ENCODE data around the gene ROBO2.

Gene ROBO2

DNA sequence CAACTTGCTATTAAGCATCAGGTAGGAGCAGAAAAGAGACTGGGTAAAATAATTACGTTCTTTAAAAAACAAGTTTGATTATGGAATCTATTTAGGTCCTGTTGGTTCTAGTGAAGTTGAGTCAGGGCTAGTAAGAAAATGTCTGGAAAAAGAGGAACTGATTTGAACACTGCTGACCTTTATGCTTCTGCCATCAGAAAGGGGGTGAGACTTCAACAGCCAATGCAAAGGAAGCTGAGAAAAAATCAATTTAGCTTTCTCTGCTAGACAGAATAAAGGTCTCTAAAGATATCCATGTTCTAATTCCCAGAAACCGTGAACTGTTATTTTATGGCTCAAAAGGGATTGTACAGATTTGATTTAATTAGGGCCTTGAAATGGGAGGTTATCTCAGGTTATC is 157.5 kb downstream of the ROBO2 start:
- DNase-seq = no peak

DNA sequence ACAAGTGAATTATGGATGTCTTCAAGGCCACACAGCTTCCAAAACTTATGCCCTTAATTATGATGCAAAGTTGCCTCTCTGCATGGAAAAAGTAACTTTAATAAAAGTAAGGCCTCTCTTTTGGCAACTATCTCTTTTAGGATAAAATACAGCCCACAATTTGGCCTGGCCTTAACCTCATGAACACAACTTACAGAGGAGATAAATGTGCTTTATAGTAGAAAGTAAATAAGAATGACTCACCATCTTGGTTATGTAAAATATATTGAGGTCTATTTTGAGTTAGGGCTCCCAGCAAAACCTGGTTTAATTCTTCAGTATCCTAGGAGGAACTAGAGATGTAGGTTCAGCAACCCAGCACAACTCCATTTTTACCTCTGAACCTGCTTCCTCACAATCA is 164.0 kb downstream of the ROBO2 start:
- DNase-seq = no peak

DNA sequence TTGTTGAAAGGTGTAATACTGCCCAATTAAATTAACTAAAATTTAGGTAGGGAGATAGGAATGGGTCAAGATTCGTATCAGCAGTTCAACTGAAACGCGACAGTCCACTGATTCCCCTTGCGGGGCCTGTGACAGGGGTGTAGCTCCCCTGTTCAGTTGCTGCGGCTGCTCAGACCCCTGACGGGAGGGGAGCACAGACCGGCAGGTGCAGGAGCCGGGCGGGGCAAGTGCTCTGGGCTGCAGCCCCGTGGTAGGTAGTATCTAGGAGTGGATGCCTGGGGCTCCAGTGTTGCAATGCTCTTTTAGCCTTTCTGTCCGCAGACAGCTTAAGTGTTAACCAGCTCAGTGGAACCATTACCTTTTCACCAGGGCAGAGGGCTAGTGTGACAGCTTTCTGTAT is 164.9 kb downstream of the ROBO2 start:
- DNase-seq = no peak

DNA sequence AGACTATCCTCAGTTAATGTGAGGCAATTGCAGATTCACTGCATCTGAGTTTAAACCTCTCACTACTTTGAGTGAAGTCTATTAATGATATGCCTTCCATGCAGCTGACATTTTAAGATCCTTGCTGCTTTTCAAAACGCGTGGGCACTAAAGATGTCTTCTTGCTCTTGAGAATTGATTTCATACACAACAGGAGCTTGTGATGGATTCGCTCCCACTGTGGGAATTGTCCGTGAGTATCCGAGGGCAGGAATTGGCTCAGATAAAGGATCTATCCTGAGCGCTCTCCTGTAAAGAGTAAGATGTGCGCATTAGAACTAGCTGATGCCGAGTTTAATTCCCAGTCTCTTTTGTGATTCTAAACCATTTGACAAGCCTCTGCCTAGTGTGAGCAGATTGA is 167.9 kb downstream of the ROBO2 start:
- no peak for DNase-seq

DNA sequence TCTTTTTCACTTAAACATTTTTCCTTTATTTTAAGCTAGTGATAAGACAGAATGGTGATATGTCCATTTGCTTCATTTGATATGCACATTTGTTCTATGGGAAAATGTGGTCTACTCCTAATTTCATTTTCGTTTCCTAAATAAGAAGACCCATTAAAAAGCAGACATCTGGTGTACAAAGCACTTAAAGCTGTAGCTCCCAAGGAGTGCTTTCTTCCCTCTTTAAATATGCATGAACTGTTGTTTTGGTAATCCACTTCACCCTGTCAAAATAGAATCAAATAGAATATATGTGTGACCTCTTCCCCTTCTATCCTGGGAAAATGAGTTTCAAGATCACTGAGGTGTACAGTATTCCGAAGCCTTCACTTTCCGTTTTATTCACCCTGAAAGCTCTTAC is 182.8 kb downstream of the ROBO2 start:
- no peak for DNase-seq

DNA sequence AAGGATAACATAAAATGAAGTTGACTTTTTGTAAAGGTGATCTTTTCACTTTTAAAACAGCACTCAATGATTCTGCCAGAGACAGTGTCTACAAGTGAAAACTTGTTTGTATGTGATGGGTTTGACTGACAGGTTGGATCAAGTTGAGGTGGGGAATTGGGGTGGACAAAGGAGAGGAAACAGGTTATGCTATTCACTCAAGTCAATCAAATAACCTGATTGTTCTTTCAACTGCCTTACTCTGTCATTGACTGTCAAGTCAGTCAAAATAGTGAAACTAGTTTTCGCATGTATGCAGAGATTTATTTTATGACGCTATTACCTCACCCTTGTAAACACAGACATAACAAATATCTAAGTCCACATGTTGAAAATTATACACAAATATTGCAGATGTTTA is 187.7 kb downstream of the ROBO2 start:
- DNase-seq = no peak

DNA sequence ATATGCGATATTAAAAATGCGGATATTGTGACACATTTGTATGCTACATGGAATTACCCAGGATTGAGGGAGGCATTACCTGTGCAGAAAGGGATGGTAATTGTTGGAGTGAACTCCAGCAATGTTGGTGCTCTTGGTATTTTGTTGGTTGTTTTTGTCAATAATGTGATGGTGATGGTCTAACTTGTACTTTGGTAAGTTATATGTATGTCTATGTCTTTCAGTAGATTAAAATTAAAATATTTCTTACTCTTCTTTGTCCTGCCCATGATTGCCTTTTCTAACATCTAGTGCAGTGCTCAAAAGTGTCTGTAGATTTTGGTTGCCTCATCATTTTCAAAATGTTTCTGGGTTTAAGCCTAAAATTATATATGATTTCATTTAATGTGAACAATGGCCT is 192.7 kb downstream of the ROBO2 start:
- no peak for DNase-seq

DNA sequence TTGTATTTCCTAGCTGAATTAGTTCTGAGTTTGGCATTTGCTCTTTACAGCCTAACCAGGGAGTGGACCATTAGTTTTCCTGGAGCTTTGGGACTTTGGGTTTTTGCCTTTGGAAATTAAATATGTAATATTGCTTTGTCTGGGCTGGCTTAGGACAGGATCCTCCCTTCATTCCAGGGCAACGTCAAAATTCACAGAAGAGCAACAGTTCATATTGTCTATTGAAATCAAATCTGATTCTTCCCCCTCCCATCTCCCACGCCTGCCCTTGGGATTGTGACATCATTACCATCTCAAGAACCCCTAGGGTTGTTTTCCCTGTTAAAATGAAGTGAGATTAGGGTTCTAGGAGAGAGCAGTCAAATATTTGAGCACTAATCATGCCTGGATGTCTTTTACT is 194.1 kb downstream of the ROBO2 start:
- no peak for DNase-seq

DNA sequence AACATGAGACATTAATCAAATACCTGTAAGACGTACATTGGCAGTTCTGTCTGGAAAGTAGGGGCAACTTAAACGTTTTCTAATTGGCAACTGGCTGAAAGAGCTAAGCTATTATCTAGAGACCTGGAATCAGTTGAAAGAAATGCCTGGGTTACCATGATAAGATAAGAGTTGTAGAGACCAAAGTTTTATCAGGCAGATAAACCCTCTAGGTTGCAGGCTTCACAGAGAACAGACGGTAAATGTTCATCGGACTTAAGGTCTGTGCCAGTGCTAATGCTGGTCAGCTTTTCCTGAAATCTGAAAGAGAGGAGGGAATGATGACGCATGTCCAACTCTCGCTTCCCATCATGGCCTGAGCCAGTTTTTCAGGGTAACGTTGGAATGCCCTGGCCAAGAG is 196.2 kb downstream of the ROBO2 start:
- no peak for DNase-seq

DNA sequence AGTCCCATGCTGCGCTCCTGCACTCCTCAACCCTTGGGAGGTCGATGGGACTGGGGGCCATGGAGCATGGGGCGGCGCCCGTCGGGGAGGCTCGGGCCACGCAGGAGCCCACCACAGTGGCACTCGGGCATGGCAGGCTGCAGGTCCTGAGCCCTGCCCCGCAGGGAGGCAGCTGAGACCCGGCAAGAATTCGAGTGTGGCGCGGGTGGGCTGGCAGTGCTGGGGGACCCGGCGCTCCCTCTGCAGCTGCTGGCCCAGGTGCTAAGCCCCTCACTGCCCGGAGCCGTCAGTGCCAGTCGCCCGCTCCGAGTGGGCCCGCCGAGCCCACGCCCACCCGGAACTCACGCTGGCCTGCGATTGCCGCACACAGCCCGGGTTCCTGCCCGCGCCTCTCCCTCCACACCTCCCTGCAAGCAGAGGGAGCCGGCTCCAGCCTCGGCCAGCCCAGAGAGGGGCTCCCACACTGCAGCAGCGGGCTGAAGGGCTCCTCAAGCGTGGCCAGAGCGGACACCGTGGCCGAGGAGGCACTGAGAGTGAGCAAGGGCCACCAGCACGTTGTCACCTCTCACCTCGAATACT is 200.3 kb downstream of the ROBO2 start:
- DNase-seq = no peak

DNA sequence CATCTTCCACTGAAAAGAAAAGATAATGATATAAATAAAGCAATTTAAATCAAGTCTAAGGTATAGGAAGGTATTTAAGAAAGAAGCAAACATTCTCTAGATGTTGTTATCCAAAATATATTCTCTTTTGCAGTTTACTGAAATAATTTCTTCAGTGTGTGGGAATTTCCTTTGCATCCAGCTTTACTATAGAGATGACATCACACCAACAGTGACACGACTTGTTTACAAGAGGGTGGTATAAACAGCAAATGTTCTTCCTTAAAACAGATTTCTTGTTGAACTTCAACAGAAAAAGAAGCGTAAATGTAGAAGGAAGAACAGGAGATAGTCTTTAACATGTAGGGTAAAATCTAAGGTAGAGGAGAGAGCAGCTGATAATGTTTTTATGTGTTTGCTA is 202.5 kb downstream of the ROBO2 start:
- no peak for DNase-seq

DNA sequence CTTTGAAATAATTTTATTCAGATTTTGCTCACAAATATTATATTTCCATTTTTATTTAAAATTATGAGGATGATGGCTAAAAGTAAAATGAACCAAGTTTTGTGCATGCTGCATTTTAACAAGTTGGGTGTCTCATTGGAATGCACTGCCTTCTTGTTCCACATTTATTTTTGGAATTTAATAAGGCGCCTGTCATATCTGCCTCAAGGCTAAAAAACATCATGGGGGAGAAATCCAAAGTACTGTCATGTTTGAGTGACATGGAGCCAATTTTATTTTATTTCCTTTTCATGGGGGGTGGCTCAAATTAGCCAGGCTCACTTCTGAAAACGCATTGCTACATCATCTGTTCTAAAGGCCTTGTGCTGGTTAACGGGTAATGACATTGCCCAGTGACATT is 205.1 kb downstream of the ROBO2 start:
- no peak for DNase-seq

DNA sequence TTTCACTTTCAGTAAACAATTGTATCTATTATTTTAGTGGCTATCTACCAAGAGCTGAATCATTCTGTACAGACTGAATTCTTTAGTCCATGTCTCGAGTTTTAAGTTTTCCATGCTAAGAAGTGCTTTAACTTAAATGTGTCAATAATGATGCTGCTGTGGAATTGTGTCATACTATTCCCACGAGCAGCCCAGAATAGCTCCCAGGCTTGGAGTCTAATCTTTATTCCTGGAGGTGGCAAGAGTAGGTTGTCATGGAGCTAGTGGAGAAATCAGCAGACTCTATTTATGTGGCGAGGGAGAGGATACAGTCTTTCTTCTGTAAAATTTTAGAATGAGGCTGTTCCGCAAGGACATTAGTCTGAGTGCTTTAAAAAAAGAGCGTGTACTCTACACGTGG is 207.2 kb downstream of the ROBO2 start:
- no peak for DNase-seq

DNA sequence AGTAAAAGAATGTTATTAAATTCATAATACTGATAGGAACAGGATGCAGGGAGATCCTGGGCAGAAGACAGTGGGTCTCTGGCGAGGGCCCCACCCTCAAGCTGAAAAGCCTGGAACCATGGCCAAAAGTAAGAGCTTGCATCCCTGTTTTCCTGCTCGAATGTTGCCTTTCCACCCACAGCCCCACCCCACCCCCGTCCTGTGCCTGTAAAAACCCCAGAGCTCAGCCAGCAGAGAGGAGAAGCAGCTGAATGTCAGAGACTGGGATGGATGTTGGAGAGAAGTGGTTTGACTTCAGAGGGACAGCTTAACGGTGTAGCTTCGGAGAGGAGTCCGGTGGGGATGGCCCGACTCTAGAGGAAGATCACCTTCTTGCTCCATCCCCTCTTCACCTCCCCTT is 207.9 kb downstream of the ROBO2 start:
- no peak for DNase-seq

DNA sequence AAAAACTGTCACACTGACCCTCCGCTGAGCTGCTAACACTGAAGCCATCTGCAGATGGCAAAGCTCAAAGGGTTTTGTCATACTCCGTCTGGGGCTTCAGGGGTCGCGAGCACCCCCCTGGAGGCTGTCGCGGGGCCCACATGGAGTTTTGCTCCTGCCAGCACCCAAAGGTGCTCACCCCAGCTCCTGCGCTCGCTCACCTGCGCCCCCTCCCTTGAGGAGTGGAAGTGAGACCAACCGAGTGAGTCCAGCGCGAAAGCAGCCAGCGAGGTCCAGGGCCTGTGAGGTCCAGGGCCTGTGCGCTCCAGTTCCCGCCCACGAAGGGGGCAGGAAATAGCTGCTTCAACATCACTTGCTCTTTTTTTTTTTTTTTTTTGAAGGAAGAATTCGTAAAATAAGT is 208.5 kb downstream of the ROBO2 start:
- no peak for DNase-seq

DNA sequence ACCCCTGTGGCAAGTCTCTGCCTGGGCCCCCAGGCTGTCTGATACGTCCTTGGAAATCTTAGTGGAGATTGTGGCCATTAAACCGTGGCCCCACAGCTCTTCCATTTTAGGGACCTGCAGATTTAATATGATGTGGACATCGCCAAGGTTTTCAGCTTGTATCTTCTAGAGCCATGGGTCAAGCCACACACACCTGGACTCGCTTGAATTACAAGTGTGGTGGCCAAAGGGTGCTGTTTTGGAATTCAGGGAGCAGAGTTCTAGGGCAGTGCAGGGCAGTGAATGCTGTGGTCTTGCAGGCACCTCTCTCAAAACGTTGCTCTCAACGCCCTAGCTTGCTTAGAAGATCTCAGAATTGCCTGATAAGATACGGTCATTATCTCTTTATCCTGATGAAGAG is 211.2 kb downstream of the ROBO2 start:
- no peak for DNase-seq

DNA sequence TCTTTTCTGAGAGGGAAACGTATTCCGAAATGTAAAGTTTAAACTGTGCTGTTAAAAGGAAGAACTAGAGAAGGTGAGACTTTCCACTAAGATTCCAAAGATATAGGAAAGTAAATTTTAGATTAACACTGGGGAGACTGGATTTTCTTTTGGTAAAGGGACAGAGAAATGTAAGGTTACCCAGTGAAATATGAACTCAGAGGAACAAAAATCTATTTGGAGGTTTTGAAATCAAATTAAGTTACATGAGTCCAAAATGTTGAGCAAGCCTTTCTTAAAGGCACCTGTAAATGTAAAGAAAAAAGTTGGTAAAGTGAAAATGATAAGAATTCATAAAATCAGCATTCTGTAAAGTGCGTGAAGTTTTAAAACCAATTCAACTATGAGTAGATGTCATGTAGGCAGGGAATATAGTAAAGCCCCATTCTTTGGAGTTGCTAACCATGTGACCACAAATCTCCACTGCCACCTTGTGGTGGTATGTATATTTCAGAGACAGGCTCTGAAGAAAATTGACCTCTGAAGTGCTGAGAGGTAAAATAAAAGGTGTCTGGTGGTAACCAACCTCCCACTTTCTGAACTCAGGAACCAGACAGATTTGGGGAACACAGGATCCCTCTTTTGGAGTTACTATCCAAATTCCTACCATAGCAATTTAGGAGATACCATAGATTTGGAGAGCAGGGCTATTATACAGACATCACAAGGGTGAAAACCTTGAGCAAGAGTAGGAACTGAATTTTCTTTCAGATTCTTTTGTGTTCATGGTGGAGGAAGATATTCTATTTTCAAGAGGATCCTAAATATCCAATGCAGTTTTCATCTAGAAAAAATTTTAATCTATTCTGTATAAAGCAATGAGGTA is 215.3 kb downstream of the ROBO2 start:
- DNase-seq = peak; percentile 72

DNA sequence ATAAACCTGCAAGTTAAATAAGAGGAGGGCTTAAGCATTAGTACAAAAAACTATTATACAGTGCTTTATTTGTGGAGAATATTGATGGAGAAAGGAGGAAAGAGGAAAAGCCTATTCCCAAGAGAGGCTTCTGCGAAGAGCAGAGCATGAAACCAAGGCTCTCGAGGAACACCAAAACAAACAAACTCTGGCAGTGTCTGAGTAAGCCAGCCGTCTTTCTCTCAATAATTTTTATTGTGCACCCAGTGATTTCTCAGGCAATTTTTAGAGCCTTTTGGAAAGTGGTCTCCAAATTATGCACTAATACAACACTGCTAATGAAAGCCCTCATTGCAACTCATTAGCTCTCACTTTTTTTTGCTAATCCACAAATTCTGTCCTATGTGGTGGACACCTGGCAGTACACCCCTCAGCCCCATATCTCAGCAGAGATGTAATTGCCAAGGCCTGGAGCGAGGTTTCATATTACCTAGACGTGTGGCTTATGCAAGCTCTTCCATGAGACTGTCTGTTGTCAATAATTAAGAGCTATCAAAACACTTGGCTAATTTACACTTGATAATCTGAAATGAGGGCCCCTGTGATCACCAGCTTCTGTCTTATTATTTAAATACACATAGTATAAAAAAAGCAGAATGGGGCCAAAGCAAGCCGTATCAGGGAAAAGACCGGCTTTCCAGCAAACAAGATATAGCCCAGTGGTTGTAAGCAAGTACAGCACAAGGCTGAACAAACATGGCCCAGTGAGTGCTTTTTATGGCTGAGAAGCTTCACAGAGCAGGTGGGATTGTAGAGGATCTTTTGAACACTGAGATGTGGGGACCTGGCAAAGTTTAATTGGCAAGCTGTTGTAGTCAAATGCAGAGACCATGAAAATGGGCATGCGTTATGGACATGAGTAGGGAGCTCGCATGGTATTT is 216.9 kb downstream of the ROBO2 start:
- no peak for DNase-seq

DNA sequence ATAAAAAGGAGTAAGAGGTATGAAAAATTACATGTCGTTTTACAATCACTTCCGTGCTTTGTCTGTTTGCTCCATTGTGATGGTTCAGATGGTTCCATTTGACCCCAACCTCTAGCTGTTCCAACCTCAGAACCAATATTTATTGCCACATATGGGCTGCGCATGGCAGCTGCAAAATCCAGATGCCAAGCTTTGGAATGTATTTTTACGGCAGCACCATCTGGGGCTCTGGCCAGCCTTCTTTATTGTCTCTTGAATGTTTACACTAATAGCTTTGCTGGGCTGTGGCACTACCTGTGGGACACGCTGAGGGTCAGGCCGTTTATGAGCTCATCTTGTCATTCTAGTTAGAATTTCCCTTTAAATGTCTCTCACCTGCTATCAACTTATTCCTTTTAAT is 219.8 kb downstream of the ROBO2 start:
- no peak for DNase-seq

DNA sequence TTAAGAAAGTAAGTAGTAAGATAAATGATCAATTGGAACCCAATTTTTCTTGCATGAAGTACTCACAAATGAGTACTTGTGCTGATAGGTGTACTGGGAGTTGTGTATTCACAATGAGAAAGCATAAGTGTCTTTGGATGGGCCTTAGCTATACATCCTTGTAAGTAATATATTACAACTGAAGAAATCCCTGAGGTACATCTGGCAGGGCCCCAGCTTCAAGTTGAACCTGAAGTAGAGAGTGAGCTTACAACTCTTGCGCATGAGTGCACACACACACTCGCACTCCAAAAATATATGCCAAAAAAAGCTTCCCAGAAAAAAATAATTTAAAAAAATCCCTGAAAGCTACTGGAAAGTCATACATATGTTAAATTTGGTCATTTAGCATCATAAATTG is 222.5 kb downstream of the ROBO2 start:
- no peak for DNase-seq

DNA sequence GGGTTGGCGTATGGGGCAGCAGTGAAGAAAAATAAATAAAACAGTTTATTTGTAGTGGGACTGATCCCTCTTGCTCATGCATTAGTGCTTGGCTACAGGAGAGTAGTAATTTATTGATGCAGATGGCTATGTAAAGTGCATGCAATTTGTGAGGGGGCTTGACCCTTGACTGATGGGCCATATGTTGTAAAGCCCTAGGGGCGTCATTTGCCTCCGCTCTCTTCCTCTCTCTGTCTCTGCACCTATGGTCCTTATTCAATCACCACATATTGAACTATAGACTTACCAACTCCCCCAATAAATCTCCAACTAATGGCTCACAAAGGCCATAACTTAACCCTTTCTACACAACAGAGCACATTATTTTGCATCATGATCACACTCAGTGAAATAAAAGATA is 227.7 kb downstream of the ROBO2 start:
- no peak for DNase-seq

DNA sequence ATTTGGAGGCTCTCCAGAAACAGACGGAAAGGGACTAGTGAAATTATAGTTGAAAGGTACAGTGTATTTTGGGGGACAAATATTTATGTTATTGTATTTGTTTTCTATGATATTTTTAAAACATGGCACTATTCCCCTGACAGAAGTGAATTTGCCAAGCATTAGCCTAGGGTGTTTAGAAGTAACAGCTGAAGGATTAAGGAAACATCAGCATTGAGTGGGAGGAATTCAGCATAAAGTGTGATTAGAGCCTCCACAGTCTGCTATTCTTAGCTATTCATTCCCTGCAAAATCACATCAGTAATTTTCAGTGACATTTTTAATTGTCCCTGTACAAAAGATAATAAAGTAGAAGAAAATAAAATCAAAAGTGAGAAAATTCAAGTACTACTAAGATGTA is 231.4 kb downstream of the ROBO2 start:
- DNase-seq = no peak

DNA sequence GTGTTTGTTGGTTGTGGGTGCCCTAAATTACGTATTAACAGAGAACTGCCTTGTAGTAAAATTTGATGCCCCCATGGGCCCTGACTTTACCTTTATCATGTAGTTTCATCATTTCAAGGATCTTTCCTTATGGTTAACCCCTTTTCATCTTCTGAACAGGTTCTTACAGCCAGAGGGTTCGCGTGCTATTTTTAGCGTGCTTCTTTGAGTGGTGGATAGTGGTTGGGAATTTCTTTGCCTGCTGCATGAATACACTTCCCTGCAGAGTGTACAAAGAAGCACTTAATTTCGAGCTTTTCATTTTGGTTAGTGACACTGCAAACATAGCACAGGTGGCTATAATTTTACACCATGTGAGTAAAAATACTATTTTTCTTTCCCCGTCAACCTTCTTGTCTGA is 231.8 kb downstream of the ROBO2 start:
- DNase-seq = no peak

DNA sequence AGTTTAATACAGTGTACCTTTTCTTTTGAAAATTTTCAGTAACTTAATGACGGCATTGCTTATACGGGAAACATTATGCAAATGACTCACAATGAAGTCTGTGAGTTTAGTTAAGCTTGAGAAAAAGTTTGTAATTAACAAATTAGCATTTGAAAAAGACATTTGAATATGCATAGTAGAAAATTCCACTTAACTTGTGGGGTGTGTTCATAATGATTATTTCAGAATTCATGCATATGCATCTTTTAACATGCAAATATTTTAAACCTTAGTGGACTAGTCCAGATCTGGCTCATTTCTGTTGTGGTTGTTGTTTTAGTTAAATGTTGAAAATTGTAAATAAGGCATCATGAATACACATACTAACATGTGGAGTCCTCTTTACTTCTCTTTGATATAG is 239.4 kb downstream of the ROBO2 start:
- DNase-seq = no peak
